ENCODE data around the gene NCKAP1. TPM values are rescaled to one million over a fixed set of nuclear protein-coding genes. Genes with fewer than 3 reads are reported as not detected.

Gene NCKAP1
- total and polyA plus RNA-seq, 2 donors from 2014 or later = 45.4 to 140 TPM

DNA sequence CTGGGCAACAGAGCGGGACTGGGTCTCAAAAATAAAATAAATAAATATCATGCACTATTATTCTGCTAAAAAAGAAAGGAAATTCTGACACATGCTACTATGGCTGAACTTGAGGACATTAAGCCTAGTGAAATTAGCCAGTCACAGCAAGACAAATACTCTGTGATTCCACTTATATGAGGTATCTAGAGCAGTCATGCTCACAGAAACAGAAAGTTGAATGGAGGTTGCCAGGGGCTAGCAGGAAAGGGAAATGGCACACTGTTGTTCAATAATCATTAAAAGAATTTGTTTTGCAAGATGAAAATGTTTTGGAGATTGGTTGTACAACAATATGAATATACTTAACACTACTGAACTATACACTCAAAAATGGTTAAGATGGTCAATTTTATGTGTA is 60.8 kb downstream of the NCKAP1 start:
- no peaks in the 10 kb centered on the region for H3K27me3 ChIP-seq (ENCODE audit: control insufficient read depth, insufficient read depth, low read length)
- no peak overlapping the region for H3K9ac ChIP-seq (ENCODE audit: low read length in 3 of 3)
- no peaks in the 10 kb centered on the region for H3K4me1 ChIP-seq (ENCODE audit: control insufficient read depth in 2 of 3, insufficient read depth in 2 of 3, low read depth in 1 of 3, low read length in 3 of 3)
- FAIRE-seq = no peak
- DNase-seq = no peak
- TF ChIP-seq, protein P1, sequence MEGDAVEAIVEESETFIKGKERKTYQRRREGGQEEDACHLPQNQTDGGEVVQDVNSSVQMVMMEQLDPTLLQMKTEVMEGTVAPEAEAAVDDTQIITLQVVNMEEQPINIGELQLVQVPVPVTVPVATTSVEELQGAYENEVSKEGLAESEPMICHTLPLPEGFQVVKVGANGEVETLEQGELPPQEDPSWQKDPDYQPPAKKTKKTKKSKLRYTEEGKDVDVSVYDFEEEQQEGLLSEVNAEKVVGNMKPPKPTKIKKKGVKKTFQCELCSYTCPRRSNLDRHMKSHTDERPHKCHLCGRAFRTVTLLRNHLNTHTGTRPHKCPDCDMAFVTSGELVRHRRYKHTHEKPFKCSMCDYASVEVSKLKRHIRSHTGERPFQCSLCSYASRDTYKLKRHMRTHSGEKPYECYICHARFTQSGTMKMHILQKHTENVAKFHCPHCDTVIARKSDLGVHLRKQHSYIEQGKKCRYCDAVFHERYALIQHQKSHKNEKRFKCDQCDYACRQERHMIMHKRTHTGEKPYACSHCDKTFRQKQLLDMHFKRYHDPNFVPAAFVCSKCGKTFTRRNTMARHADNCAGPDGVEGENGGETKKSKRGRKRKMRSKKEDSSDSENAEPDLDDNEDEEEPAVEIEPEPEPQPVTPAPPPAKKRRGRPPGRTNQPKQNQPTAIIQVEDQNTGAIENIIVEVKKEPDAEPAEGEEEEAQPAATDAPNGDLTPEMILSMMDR (IDR thresholded peaks at IDR 0.05; ENCODE audit: borderline replicate concordance, extremely low read depth, insufficient read depth) = no peak
- no peak overlapping the region for H3K27ac ChIP-seq (ENCODE audit: low read depth in 2 of 2, low read length in 2 of 2)
- H3K9me3 ChIP-seq (ENCODE audit: control insufficient read depth in 2 of 3, insufficient read depth in 1 of 3, low read length in 3 of 3) = no peaks in the 10 kb centered on the region
- intact Hi-C loops (cut with DNase I) = loop anchor here (10.0 kb wide), 1 partner anchor 193 kb away; no protein-coding TSS in a partner anchor
- H3K4me3 ChIP-seq (ENCODE audit: low read length in 3 of 3) = no peak overlapping the region
- peaks cover 7 to 12% (median 9%) of the 10 kb centered on the region in 3 donors for H3K36me3 ChIP-seq (ENCODE audit: control insufficient read depth in 2 of 3, insufficient read depth in 3 of 3, low read length in 3 of 3)

DNA sequence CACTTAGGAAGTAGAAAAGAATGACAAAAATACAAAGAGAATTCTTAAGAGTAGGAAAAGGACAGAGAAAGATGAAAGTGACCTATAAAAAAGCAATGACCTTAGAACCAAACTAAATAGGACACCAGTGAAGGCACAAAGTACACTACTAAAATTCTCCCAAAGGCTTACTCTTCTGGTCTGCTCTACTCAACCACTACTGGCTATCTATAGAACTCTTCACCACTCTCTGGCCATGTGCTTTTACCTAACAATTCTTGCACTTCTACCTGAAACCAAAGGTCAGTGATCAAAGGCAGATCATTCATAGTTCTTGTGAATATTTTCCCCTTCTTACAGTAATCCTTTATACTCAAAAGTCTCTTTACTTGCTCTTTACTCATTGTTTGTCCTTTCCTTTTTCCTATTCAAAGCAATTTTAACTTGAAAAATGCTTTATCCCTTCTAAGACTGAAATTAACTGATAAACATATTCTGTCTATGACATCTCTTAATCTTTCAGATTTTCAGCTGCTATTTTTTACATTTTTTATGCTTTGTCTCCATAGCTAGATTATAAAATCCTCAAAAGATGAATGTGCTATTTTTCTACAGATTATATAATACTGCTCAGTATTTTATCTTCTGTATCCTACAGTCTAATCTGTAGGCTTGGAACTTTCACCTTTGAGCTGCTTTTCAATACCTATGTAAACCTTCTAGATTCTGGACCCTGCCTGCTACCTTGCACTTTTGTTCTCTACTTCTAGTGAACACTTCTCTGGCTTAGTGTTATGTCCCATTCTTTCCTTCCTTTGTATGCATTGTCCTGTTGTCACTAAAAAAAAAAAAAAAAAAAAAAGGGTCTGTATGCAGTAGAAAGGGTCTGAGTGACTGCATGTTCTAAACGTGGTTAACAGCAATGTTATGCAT is 64.6 kb downstream of the NCKAP1 start:
- no peaks in the 10 kb centered on the region for H3K9me3 ChIP-seq (ENCODE audit: control insufficient read depth in 2 of 3, insufficient read depth in 1 of 3, low read length in 3 of 3)
- peaks cover 2 to 4% (median 3%) of the 10 kb centered on the region in 3 donors for H3K36me3 ChIP-seq (ENCODE audit: control insufficient read depth in 2 of 3, insufficient read depth in 3 of 3, low read length in 3 of 3)
- FAIRE-seq = no peak
- DNase-seq = no peak
- no peak overlapping the region for H3K4me3 ChIP-seq (ENCODE audit: low read length in 3 of 3)
- no peaks in the 10 kb centered on the region for H3K27me3 ChIP-seq (ENCODE audit: control insufficient read depth, insufficient read depth, low read length)
- H3K9ac ChIP-seq (ENCODE audit: low read length in 3 of 3) = no peak overlapping the region
- TF ChIP-seq, protein P1 (IDR thresholded peaks at IDR 0.05; ENCODE audit: borderline replicate concordance, extremely low read depth, insufficient read depth) = no peak
- H3K27ac ChIP-seq (ENCODE audit: low read depth in 2 of 2, low read length in 2 of 2) = no peak overlapping the region
- intact Hi-C loops (cut with DNase I) = loop anchor here (10.0 kb wide), 1 partner anchor 189 kb away; no protein-coding TSS in a partner anchor
- no peaks in the 10 kb centered on the region for H3K4me1 ChIP-seq (ENCODE audit: control insufficient read depth in 2 of 3, insufficient read depth in 2 of 3, low read depth in 1 of 3, low read length in 3 of 3)

DNA sequence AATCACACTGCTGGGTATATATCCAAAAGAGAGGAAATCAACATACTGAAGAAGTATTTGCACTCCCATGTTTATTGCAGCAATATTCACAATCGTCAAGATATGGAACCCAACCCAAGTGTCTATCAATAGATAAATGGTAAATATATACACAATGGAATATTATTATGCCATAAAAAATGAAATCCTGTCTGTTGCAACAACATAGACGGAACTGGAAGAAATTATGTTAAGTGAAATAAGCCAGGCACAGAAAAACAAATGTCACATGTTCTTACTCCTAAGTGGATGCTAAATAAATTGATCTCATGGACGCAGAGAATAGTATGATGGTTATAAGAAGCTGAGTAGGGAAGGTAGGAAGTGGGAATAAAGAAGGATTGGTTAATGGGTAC is 65.7 kb downstream of the NCKAP1 start:
- Histone ChIP-seq H3K27ac (ENCODE audit: low read depth in 2 of 2, low read length in 2 of 2) (no peak overlapping the region), H3K4me1 (ENCODE audit: control insufficient read depth in 2 of 3, insufficient read depth in 2 of 3, low read depth in 1 of 3, low read length in 3 of 3) (no peaks in the 10 kb centered on the region), H3K36me3 (ENCODE audit: control insufficient read depth in 2 of 3, insufficient read depth in 3 of 3, low read length in 3 of 3) (peaks cover 3 to 10% (median 5%) of the 10 kb centered on the region in 3 donors), H3K9me3 (ENCODE audit: control insufficient read depth in 2 of 3, insufficient read depth in 1 of 3, low read length in 3 of 3) (no peaks in the 10 kb centered on the region), H3K27me3 (ENCODE audit: control insufficient read depth, insufficient read depth, low read length) (no peaks in the 10 kb centered on the region), H3K9ac (ENCODE audit: low read length in 3 of 3) (no peak overlapping the region), H3K4me3 (ENCODE audit: low read length in 3 of 3) (no peak overlapping the region)
- FAIRE-seq (no peak), DNase-seq (no peak)
- TF ChIP-seq, protein P1 (IDR thresholded peaks at IDR 0.05; ENCODE audit: borderline replicate concordance, extremely low read depth, insufficient read depth) = no peak
- intact Hi-C loops (cut with DNase I) = loop anchor here (10.0 kb wide), 1 partner anchor 188 kb away; no protein-coding TSS in a partner anchor
